Memory B cell (primary cell): Measurements from ENCODE around the gene HNF1B.
"Not testable (repeated sequence)": the region's sequence is repeated elsewhere in the genome, so short reads cannot be mapped to it uniquely, and the experiment has no call there.

ENCODE experiments used
- ATAC-seq: fragments of 150-1000 bp; cut with Tn5 transposase; 2 replicates; pipeline ENCODE4 v1.10.0; 2021; ENCODE audit warnings: low read depth, mild to moderate bottlenecking, moderate library complexity
- DNase-seq, 2 donors: peaks; one replicate each; pipeline ENCODE4 v3.0.0; 2022; ENCODE audit warnings: low spot score in 2 of 2
- H3K27ac Mint-ChIP-seq: one replicate; pipeline ENCODE4 v1.8.0; 2022; ENCODE audit warnings: mild to moderate bottlenecking, moderate library complexity, mixed read lengths
- H3K27me3 Mint-ChIP-seq: one replicate; pipeline ENCODE4 v1.8.0; 2022; ENCODE audit warnings: mixed read lengths
- H3K36me3 Mint-ChIP-seq: one replicate; pipeline ENCODE4 v1.8.0; 2022; ENCODE audit warnings: mild to moderate bottlenecking, mixed read lengths
- H3K4me1 Mint-ChIP-seq: one replicate; pipeline ENCODE4 v1.8.0; 2022; ENCODE audit warnings: mixed read lengths
- H3K4me3 Mint-ChIP-seq: one replicate; pipeline ENCODE4 v1.8.0; 2022; ENCODE audit warnings: mild to moderate bottlenecking, moderate library complexity, mixed read lengths
- H3K9me3 Mint-ChIP-seq: one replicate; pipeline ENCODE4 v1.8.0; 2022; ENCODE audit warnings: mixed read lengths

Gene HNF1B, protein sequence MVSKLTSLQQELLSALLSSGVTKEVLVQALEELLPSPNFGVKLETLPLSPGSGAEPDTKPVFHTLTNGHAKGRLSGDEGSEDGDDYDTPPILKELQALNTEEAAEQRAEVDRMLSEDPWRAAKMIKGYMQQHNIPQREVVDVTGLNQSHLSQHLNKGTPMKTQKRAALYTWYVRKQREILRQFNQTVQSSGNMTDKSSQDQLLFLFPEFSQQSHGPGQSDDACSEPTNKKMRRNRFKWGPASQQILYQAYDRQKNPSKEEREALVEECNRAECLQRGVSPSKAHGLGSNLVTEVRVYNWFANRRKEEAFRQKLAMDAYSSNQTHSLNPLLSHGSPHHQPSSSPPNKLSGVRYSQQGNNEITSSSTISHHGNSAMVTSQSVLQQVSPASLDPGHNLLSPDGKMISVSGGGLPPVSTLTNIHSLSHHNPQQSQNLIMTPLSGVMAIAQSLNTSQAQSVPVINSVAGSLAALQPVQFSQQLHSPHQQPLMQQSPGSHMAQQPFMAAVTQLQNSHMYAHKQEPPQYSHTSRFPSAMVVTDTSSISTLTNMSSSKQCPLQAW

DNA sequence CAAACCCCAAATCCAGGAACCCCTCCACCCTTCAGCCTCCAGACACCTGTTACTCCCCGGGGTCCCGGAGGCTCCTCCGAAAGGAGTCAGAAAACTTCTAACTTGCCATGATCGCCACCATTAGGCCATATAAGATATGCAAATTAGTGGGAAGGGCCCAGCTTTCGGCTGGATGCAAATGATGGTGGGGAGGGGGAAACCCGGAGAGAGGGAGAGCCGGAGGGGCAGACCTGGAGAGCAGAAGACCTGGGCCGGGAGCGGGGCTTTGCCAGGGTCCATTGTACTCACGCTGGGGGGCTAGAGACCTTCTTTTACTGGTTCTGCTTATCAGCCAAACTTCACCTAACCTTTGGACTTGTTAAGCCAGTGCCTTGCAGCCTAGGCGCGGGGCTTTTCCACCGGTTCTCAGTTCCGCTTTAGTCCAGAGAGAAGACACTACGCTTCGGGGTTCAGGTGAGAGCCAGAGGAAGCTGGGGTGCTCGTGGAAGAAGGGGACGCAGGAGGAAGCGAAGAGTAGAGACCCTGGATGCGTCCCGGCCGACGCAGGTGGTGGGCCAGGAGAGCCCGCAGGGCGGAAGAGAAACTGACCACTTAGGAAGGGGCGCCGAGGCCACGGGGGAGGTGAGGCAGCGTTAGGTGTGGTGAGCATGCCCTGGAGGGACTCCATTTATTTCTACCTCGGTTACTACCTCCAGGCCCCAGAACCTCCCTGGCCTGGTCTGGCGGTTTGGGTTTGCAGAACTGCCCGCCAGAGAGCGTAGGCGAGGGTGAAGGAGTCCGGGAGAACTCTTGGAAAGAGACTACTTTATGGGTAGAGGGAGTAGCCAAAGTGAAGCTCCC, at the start of gene HNF1B:
Gene HNF1B (minus strand): TSS at position 99 of the 840 bp plus-strand sequence. CDS start 175 bp downstream, outside the sequence.
- peak within 1 kb of the TSS; percentile 0 for H3K27ac Mint-ChIP-seq
- H3K27me3 Mint-ChIP-seq, result peaks cover 30% of the 10 kb centered on the region
- no peaks in the 10 kb centered on the region for H3K36me3 Mint-ChIP-seq
- H3K4me3 Mint-ChIP-seq, result peak within 1 kb of the TSS; percentile 83
- ATAC-seq (peak; percentile 94), DNase-seq (peak; percentile 72 to 77)
- no peaks in the 10 kb centered on the region for H3K9me3 Mint-ChIP-seq
- peaks cover 18% of the 10 kb centered on the region for H3K4me1 Mint-ChIP-seq

DNA sequence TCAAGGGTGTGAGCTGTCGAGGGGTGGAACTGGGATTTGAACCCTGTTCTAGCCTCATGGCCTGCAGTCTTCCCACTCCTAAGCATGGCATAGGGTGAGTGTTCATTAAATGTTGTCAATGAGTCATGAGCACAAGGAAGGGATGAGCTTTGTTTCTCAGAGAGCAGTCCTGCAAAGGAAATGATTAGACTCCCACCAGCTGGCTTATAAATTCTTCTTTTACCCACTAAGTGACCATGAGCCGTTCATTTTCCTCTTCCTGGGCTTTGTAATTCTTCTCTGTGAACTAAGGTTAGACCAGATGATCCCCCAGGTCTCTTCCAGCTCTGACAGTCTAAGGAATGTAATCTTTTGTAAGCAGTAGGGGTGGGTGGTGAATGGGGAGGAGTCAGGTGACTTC, 47.9 kb upstream of the HNF1B start:
- no peak for ATAC-seq
- DNase-seq, result no peak
- H3K27ac Mint-ChIP-seq, result no peak overlapping the region
- no peak overlapping the region for H3K4me3 Mint-ChIP-seq
- H3K27me3 Mint-ChIP-seq, result peaks cover 8% of the 10 kb centered on the region
- no peaks in the 10 kb centered on the region for H3K36me3 Mint-ChIP-seq
- peaks cover 6% of the 10 kb centered on the region for H3K4me1 Mint-ChIP-seq
- H3K9me3 Mint-ChIP-seq, result no peaks in the 10 kb centered on the region

DNA sequence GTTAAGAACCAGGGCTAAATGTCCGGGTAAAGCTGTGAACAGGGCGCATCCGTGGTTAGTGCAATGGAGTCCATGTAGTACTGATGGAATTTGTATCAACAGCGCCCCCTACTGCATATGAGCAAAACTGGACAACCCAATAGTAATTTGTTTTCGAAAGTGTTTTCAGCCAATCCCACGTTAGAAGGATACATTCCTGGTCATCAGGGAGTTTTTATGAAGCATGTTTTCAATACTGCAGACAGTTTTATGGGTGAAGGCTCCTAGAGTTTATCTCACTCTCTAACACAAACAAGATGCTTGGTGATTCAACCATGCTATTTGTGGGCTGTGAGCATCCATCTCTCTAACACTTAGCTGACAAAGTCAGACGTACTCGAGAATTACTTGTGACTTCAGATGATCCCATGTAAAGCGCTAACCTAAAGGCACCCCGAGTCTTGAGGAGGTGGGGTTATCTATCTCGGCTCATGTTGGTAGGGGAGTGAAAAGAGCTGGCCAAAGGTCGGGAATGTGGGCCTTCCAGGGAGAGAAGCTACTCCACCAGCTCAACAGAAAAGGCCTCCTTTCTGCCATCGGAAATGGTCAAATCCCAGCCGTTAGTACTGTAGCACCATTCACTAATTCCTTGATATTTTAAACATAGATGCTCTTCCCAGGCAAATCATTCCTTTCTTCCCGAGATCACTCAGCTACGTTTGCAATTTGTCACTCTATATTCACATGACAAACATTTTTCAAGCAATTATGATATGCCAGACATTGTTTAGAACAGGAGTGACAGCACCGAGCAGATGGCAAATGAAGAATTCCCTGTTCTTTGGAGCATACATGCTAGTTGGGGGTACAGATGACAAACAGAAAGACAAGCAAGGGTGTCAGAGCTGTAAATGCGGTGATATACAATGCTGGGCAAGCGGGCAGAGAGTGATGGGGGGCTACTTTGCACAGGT, 46.9 kb upstream of the HNF1B start:
- DNase-seq (peak; percentile 39 to 64), ATAC-seq (peak; percentile 95)
- H3K27me3 Mint-ChIP-seq, result peaks cover 11% of the 10 kb centered on the region
- peaks cover 6% of the 10 kb centered on the region for H3K4me1 Mint-ChIP-seq
- no peak overlapping the region for H3K4me3 Mint-ChIP-seq
- H3K9me3 Mint-ChIP-seq, result no peaks in the 10 kb centered on the region
- H3K27ac Mint-ChIP-seq, result no peak overlapping the region
- H3K36me3 Mint-ChIP-seq, result no peaks in the 10 kb centered on the region

DNA sequence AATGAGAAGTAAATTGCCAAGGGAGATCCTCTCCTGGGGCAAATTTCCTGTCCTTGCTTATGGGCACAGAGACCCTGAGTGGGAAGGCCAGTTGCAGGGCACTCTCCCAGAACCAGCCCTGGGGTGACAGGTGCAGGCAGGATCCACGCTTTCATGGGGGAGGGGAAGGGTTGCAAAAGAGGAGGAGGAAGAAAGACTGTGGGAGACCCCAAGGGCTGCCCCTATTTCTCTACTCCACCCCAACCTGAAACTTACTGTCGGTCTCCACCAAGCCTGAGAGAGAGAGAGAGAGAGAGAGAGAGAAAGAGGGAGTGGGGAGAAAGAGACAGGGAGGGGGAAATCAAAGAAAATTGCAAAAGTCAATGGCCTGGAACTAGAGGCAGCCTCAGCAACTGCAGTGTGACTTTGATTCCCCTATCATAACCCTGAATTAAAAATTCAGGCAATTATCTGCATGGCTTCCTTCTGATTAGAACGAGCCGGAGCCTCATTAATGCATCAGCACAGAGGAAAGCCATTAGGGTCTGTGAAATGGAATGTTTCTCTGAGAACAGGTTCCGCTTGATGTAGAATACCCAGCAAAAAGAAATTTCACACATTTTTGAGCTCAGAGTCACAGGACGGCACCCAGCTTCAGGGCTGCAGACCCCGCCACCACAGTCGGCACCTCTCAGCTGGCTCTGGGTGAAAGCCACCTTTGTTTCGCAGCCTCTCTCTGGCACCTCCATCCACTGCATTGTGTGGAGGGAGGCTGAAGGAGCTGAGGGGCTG, 45.1 kb upstream of the HNF1B start:
- ATAC-seq (no peak), DNase-seq (no peak)
- Mint-ChIP-seq H3K36me3 (no peaks in the 10 kb centered on the region), H3K4me3 (no peak overlapping the region), H3K27me3 (peaks cover 13% of the 10 kb centered on the region), H3K27ac (no peak overlapping the region), H3K9me3 (no peaks in the 10 kb centered on the region), H3K4me1 (peaks cover 6% of the 10 kb centered on the region)

DNA sequence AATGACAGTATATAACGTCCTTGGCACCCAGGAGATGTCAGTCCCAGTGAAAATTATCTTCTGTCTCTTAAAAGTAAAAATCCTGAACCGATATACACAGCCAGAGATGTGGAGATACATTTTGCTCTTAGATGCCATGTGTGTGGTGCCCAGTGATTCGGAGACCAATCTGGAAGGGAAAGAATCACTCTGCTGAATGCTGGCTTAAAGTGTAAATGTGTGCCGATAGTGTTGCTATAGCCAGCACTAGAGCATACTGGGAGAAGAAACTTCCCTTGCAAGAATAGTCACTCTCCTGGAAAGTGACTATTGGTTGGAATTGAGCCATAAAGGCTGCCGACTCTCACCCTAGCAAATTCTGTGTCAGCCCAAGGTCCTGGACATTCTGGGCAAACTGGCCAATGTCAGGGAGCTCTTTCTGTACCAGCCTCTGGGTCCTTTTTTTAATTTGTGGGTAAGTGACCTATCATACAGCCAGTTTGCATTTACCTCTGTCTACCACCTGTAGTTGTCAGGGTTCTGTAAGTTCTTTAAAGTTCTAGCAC, 44.2 kb upstream of the HNF1B start:
- H3K36me3 Mint-ChIP-seq, result no peaks in the 10 kb centered on the region
- no peak overlapping the region for H3K4me3 Mint-ChIP-seq
- DNase-seq, result no peak
- peaks cover 6% of the 10 kb centered on the region for H3K4me1 Mint-ChIP-seq
- H3K27me3 Mint-ChIP-seq, result peaks cover 13% of the 10 kb centered on the region
- H3K9me3 Mint-ChIP-seq, result no peaks in the 10 kb centered on the region
- no peak for ATAC-seq
- no peak overlapping the region for H3K27ac Mint-ChIP-seq

DNA sequence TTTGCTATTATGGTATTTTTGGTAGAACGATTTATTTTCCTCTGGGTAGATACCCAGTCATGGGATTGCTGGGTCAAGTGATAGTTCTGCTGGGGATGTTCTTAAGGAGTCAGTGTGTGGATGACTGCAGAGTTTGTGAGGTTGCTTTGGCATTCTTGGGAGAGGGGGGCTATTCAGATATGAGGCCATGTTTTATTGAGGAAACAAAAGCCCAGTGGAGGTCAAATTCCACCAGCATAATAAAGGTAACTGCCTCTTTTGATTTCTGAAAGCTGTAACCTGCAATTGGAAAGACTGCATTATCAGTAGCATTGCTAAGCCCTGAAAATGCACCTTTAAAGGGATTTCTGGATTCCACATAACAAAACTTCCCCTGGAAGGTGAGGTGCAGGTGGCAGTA, 43.7 kb upstream of the HNF1B start:
- H3K27me3 Mint-ChIP-seq, result peaks cover 13% of the 10 kb centered on the region
- no peaks in the 10 kb centered on the region for H3K9me3 Mint-ChIP-seq
- no peak overlapping the region for H3K27ac Mint-ChIP-seq
- no peaks in the 10 kb centered on the region for H3K36me3 Mint-ChIP-seq
- DNase-seq (no peak), ATAC-seq (no peak)
- peaks cover 7% of the 10 kb centered on the region for H3K4me1 Mint-ChIP-seq
- no peak overlapping the region for H3K4me3 Mint-ChIP-seq

DNA sequence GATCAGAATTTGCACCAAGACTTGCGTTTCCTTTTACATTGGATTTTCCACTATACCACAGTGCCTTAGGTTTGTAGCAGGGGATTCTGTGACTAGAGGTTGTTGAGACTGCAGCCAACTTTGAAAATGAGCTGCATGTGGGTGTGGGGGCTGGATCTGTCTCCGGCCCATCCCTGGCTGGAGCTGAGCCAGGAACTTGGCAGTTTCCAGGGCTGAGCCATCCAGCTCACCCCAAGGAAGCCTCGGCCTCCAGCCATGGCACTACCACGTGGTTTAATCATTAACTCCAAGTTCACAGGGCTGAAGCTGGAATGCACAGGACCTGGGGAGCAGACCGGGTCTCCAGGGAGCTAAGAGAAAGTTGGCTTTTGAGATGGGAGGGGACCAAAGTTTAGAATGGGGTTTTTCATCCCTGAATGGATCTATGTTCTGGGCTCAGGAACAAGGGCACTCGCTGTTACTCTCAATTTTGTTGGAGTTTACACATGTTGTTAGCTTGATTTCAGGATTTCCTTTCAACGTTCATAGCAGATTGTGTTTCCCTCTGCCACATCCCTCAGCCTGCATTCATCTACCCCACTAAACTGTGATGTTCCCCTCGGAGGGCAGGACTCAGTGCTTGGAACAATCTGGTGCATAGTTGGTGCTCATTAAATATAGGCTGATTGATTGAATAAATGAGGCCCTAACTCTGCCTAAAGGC, 42.3 kb upstream of the HNF1B start:
- peaks cover 14% of the 10 kb centered on the region for H3K4me1 Mint-ChIP-seq
- DNase-seq, result no peak
- no peak overlapping the region for H3K4me3 Mint-ChIP-seq
- peaks cover 12% of the 10 kb centered on the region for H3K27me3 Mint-ChIP-seq
- no peaks in the 10 kb centered on the region for H3K9me3 Mint-ChIP-seq
- H3K36me3 Mint-ChIP-seq, result no peaks in the 10 kb centered on the region
- no peak overlapping the region for H3K27ac Mint-ChIP-seq
- no peak for ATAC-seq

DNA sequence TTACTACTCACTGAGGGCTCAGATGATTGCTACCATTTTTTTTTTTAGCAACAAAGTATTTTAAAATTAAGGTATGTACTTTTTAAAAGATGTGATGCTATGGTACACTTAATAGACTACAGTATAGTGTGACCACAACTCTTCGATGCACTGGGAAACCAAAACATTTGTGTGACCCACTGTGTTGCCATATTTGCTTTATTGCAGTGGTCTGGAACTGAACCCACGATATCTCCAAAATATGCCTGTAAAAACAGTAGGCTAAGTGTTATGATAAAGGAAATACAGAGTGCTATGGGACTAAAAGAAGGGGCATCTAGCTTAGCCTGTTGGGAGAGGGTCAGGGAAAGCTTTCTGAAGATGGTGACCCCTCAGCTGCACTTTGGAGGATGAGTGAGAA, 41.6 kb upstream of the HNF1B start:
- Mint-ChIP-seq H3K27me3 (peaks cover 9% of the 10 kb centered on the region), H3K9me3 (no peaks in the 10 kb centered on the region), H3K36me3 (no peaks in the 10 kb centered on the region), H3K4me1 (peaks cover 15% of the 10 kb centered on the region), H3K27ac (no peak overlapping the region), H3K4me3 (no peak overlapping the region)
- ATAC-seq (no peak), DNase-seq (no peak)

DNA sequence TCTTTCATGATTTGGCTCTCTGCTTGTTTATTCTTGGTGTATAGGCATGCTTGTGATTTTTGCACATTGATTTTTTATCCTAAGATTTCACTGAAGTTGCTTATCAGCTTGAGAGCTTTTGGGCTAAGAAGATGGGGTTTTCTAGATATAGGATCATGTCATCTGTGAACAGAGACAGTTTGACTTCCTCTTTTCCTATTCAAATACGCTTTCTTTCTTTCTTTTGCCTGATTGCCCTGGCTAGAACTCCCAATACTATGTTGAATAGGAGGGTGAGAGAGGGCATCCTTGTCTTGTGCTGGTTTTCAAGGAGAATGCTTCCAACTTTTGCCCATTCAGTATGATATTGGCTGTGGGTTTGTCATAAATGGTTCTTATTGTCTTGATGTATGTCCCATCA, 37.6 kb upstream of the HNF1B start:
- peak overlapping the region; percentile 6 for H3K27ac Mint-ChIP-seq
- H3K9me3 Mint-ChIP-seq, H3K27me3 Mint-ChIP-seq, H3K4me3 Mint-ChIP-seq, H3K36me3 Mint-ChIP-seq, H3K4me1 Mint-ChIP-seq: not testable (repeated sequence)
- DNase-seq (peak in 1 of 2 donors; percentile 15), ATAC-seq (peak; percentile 45)

DNA sequence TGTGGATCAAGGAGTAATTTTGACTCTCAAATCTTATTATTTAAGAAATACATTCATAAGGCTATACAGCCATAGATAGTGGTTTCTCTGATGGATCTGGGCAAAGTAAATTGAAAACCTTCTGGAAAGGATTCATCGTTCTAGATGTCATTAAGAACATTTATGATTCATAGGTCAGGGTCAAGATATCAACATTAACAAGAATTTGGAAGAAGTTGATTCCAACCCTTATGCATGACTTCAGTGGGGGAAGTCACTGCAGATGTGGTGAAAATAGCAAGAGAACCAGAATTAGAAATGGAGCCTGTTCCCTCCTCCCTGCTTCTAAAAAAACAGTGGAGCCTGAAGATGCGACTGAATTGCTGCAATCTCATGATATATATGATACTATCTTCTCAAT, 36.6 kb upstream of the HNF1B start:
- no peak for ATAC-seq
- Mint-ChIP-seq H3K4me1 (peaks cover 9% of the 10 kb centered on the region), H3K9me3 (no peaks in the 10 kb centered on the region), H3K27ac (no peak overlapping the region), H3K36me3 (no peaks in the 10 kb centered on the region), H3K4me3 (no peak overlapping the region), H3K27me3 (peaks cover under 1% of the 10 kb centered on the region)
- no peak for DNase-seq

DNA sequence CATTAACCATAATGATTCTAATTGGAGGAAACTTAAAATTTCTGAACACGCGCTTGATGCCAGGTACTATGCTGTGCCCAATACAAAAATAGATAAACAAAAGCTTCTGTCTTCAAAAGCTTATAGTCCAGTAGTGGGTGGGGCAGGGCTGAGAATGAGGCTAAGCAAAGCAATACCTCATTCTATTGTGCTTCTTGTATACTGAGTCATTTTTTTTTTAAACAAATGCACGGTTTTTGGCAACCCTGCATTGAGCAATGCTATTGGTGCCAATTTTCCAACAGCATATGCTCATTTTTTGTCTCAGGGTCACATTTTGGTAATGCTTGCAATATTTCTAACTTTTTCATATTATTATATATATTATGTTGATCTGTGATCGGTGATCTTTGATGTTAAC, 34.7 kb upstream of the HNF1B start:
- Mint-ChIP-seq H3K36me3 (no peaks in the 10 kb centered on the region), H3K9me3 (no peaks in the 10 kb centered on the region), H3K4me1 (peaks cover 10% of the 10 kb centered on the region), H3K4me3 (no peak overlapping the region), H3K27me3 (no peaks in the 10 kb centered on the region), H3K27ac (no peak overlapping the region)
- DNase-seq, result no peak
- ATAC-seq, result no peak

DNA sequence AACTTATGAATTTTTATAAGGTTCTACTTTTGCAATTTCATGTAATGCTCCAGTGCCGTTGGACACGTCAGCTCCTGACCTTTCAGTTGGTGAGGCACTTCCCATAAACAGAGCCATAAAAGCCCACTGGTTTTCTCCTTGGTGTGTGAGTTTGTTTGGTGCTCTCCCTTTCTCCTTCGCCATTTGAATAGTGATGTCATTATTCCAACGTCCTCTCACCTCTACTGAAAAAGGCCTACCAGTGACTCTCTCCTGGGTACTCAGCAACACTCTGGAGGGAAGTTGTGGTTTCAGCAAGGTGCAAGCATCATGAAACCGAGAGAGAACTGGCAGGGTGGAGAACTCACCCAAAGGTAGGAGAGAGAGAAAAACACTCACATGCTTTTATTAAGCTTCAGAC, 29.6 kb upstream of the HNF1B start:
- Mint-ChIP-seq H3K4me3 (no peak overlapping the region), H3K27ac (peak overlapping the region; percentile 42), H3K36me3 (no peaks in the 10 kb centered on the region), H3K27me3 (peaks cover 3% of the 10 kb centered on the region), H3K4me1 (peaks cover 8% of the 10 kb centered on the region), H3K9me3 (no peaks in the 10 kb centered on the region)
- DNase-seq (peak; percentile 21 to 40), ATAC-seq (peak; percentile 98)
